Esophagus muscularis mucosa (tissue), 4 donors: ENCODE measurements around the gene ZNF821.

ENCODE experiments used
- CTCF ChIP-seq, 3 experiments: fragments of 200-600 bp in 2 of 3; fragments of 450-650 bp in 1 of 3; sonication (generic) in 2 of 3; IDR thresholded peaks; one replicate each; pipeline ENCODE4 v1.5.1; 2017 to 2019; ENCODE audit warnings: antibody characterized with exemption in 3 of 3, mild to moderate bottlenecking in 2 of 3, moderate library complexity in 1 of 3
- EP300 ChIP-seq: sonication (generic); formaldehyde crosslinking; IDR thresholded peaks from one replicate; pipeline ENCODE4 v1.6.1; 2017; ENCODE audit warnings: antibody characterized with exemption
- POLR2A ChIP-seq: fragments of 450-650 bp; IDR thresholded peaks from one replicate; pipeline ENCODE4 v1.6.1; 2017; ENCODE audit warnings: antibody characterized with exemption, moderate library complexity, mild to moderate bottlenecking, low read depth
- POLR2AphosphoS5 ChIP-seq, 2 donors: sonication (generic); formaldehyde crosslinking; IDR thresholded peaks; one replicate each; pipeline ENCODE4 v1.6.1; 2017; ENCODE audit warnings: antibody characterized with exemption in 2 of 2

GRCh38 chr16:71870818-71871217, 13.2 kb downstream of the ZNF821 start:
- TF ChIP-seq EP300 (no peak), CTCF (IDR thresholded peaks at IDR 0.05) (no peak), POLR2A (no peak), POLR2AphosphoS5 (IDR thresholded peaks at IDR 0.05) (no peak)
